ENCODE results near the gene OS9. TPM values are rescaled to one million over a fixed set of nuclear protein-coding genes. Genes with fewer than 3 reads are reported as not detected.

Gene OS9
- total and polyA plus RNA-seq, 9 of the 15 experiments (the other 6 are each of a cell fraction or from before 2014, with no cell fraction given) = 4.6 to 105 (median 89.5) TPM

GRCh38 chr12:57693659-57694458, at the start of gene OS9 (continued):
- no peak for TF ChIP-seq IRF1 (CRISPR knock-in tag; IDR thresholded peaks at IDR 0.05; ENCODE audit: borderline replicate concordance)
- no peak for TF ChIP-seq HMG20B (CRISPR knock-in tag; IDR thresholded peaks at IDR 0.05)
- no peak for TF ChIP-seq MEF2A (IDR thresholded peaks at IDR 0.05; ENCODE audit: control insufficient read depth, low read depth, low read length)
- no peak for TF ChIP-seq ARID3A (IDR thresholded peaks at IDR 0.05; ENCODE audit: borderline replicate concordance, low read depth, low read length)
- TF ChIP-seq HNRNPUL1 (IDR thresholded peaks at IDR 0.05; ENCODE audit: low read length) = no peak
- no peak for TF ChIP-seq ZNF707 (CRISPR knock-in tag; conservative IDR thresholded peaks at IDR 0.05)
- peak; percentile 78; the same call in 1 of the 2 replicates for TF ChIP-seq MTA3 (IDR thresholded peaks at IDR 0.05; ENCODE audit: borderline replicate concordance)
- no peak for TF ChIP-seq ZNF507 (tag; conservative IDR thresholded peaks at IDR 0.05)
- TF ChIP-seq KLF1 (tag; IDR thresholded peaks at IDR 0.05) = peak; percentile 22; the same call in 1 of the 2 replicates
- TF ChIP-seq CCNT2 (IDR thresholded peaks at IDR 0.05; ENCODE audit: borderline replicate concordance, extremely low read depth, insufficient read length, low read depth, low read length) = no peak
- no peak for TF ChIP-seq FIP1L1 (IDR thresholded peaks at IDR 0.05; ENCODE audit: low read depth, low read length, poor library complexity, severe bottlenecking)
- TF ChIP-seq ILF3 (IDR thresholded peaks at IDR 0.05; ENCODE audit: borderline replicate concordance) = no peak
- TF ChIP-seq CREB5 (CRISPR knock-in tag; IDR thresholded peaks at IDR 0.05) = no peak
- no peak for TF ChIP-seq ZNF561 (CRISPR knock-in tag; conservative IDR thresholded peaks at IDR 0.05)
- no peak for TF ChIP-seq SNAPC5 (CRISPR knock-in tag; IDR thresholded peaks at IDR 0.05)
